Psoas muscle (tissue), 8 donors: ENCODE measurements around the gene CSPG4. TPM values are rescaled to one million over a fixed set of nuclear protein-coding genes. Genes with fewer than 3 reads are reported as not detected.
"Not testable (repeated sequence)": the region's sequence is repeated elsewhere in the genome, so short reads cannot be mapped to it uniquely, and the experiment has no call there.

Source experiments
- ATAC-seq, 4 donors: fragments of 200-7000 bp; cut with Tn5 transposase; one replicate each; pipeline ENCODE4 v1.9.1; 2020; ENCODE audit warnings: moderate library complexity in 3 of 4, mild to moderate bottlenecking in 2 of 4
- DNase-seq, 2 donors: peaks; one replicate each; pipeline ENCODE4 v3.0.0-alpha.2; 2020
- H3K27ac ChIP-seq: fragments of 200-600 bp; one replicate; pipeline ENCODE4 v1.8.0; 2022
- H3K27me3 ChIP-seq, 3 donors: fragments of 200-600 bp in 1 of 3; one replicate each; pipeline versions ENCODE4 v1.6.1 to v1.8.0; 2013 to 2022; ENCODE audit warnings: low read length in 2 of 3, mild to moderate bottlenecking in 2 of 3, moderate library complexity in 1 of 3; ENCODE audit not compliant: insufficient read depth in 3 of 3
- H3K36me3 ChIP-seq, 2 donors: fragments of 200-600 bp in 1 of 2; one replicate each; pipeline versions ENCODE4 v1.6.1 to v1.8.0; 2013 to 2022; ENCODE audit warnings: low read depth in 1 of 2, mild to moderate bottlenecking in 1 of 2, moderate library complexity in 1 of 2; ENCODE audit not compliant: insufficient read depth in 1 of 2
- H3K4me1 ChIP-seq: fragments of 200-600 bp; one replicate; pipeline ENCODE4 v1.8.0; 2022
- H3K4me3 ChIP-seq: fragments of 200-600 bp; one replicate; pipeline ENCODE4 v1.8.0; 2022; ENCODE audit warnings: mild to moderate bottlenecking
- H3K9me3 ChIP-seq: fragments of 200-600 bp; one replicate; pipeline ENCODE4 v1.8.0; 2022
- CTCF ChIP-seq: fragments of 200-600 bp; IDR thresholded peaks from one replicate; pipeline ENCODE4 v1.8.0; 2022; ENCODE audit warnings: antibody characterized with exemption
- WGBS, 3 donors: extraction: QIAGEN DNeasy Blood & Tissue Kit; methylation state at CpG; one replicate each; pipeline versions ENCODE4 v1.1.6 to v1.1.7; 2013; 5-methylcytosine and 5-hydroxymethylcytosine counted together
- intact Hi-C, 2 donors: fragments of 100-400 bp; cut with DNase I; formaldehyde crosslinking; loops; one replicate each; pipeline versions ENCODE4 v1.11.0 to v1.14.2; 2022
- long read RNA-seq, 2 donors: library from polyadenylated mRNA; unstranded; transcript quantifications; one replicate each; pipeline ENCODE4 v2.0.0, GENCODE V29; 2021
- polyA plus RNA-seq, 3 donors: library from polyadenylated mRNA; stranded (reverse); fragments of 200-250 nt; gene quantifications; one replicate each; pipeline ENCODE4 v1.2.3, GENCODE V29; 2013
- total RNA-seq, 4 donors: library from RNA; stranded (reverse); fragmentation: NEBNext Ultra II Directional in 2 of 4; extraction: Animal tissue kit (Norgen Biotek cat#: 25700) in 2 of 4; gene quantifications; one replicate each; pipeline versions ENCODE4 v1.2.1 to v1.2.4, GENCODE V29; 2021 to 2023
- donor health status: healthy with polysubstance abuse.
- donor health status: DM: no; HTN: no; CAD: no; lungs with moderate emphysema.
- donor health status: Bipolar disorder and iron deficiency.
- donor health status: healthy.
- donor health status: DM: yes; HTN: yes; CAD: no.
- donor health status: DM: no; HTN: no; CAD: no.
- donor health status: DM: no; HTN: no; CAD: no.
- donor health status: DM: yes; HTN: yes; CAD: no.

Gene CSPG4
- total RNA-seq: 10 to 100 TPM; 15.8 to 49.5 (median 34.0) TPM
- 10 to 100 TPM in 2 of 3 donors, 1 to 10 TPM in 1; 8.1 to 15.9 (median 10.6) TPM for polyA plus RNA-seq
- long read RNA-seq, donor 1, partial matches to known transcripts: 14 of 30 reads
- long read RNA-seq, donor 1, other reads (novel, unspliced or antisense): 16 of 30 reads
- long read RNA-seq, donor 2, full-length matches to known transcripts: 1 of 176 reads
- long read RNA-seq, donor 2, partial matches to known transcripts: 106 of 176 reads
- long read RNA-seq, donor 2, other reads (novel, unspliced or antisense): 69 of 176 reads

- no peak for TF ChIP-seq CTCF
- Histone ChIP-seq H3K27me3 (no peaks in the 10 kb centered on the region), H3K36me3 (no peaks in the 10 kb centered on the region), H3K9me3 (no peaks in the 10 kb centered on the region), H3K4me3 (peak within 1 kb of the TSS; percentile 83), H3K4me1 (peaks cover 20% of the 10 kb centered on the region), H3K27ac (peak within 1 kb of the TSS; percentile 64)
- intact Hi-C loops: no loop called here
- WGBS, 3 donors: 6 to 7% (median 6%) methylated on average over 26 to 36 of the region's 36 CpGs
- DNase-seq (peak; percentile 77 to 85), ATAC-seq (peak; percentile 72 to 90 (median 84))
Observed at GRCh38 chr15:75712668-75713337, at the start of gene CSPG4. TSS of gene CSPG4 (minus strand) at chr15:75712848. CDS start at chr15:75712755, 93 bp downstream.

GRCh38 chr15:75762357-75762718, 49.7 kb upstream of the CSPG4 start:
- ATAC-seq, DNase-seq, H3K27ac ChIP-seq, H3K27me3 ChIP-seq, H3K4me3 ChIP-seq, intact Hi-C loops, H3K4me1 ChIP-seq, H3K36me3 ChIP-seq, H3K9me3 ChIP-seq: not testable (repeated sequence)
- WGBS, 3 donors: 88 to 95% (median 90%) methylated on average over 3 to 4 of the region's 4 CpGs

- ATAC-seq: no peak
- Histone ChIP-seq H3K27ac (no peak overlapping the region), H3K36me3 (no peaks in the 10 kb centered on the region), H3K9me3 (no peaks in the 10 kb centered on the region), H3K4me3 (no peak overlapping the region), H3K27me3 (no peaks in the 10 kb centered on the region), H3K4me1 (no peaks in the 10 kb centered on the region)
- 92 to 94% (median 93%) methylated on average over 8 to 10 of the region's 10 CpGs for WGBS, 3 donors
- DNase-seq: no peak
- intact Hi-C loops: no loop called here
- TF ChIP-seq CTCF: no peak
Observed at GRCh38 chr15:75761446-75762356, 49.1 kb upstream of the CSPG4 start.

GRCh38 chr15:75760704-75761435, 48.2 kb upstream of the CSPG4 start:
- Histone ChIP-seq H3K36me3 (no peaks in the 10 kb centered on the region), H3K4me1 (no peaks in the 10 kb centered on the region), H3K27ac (no peak overlapping the region), H3K4me3 (no peak overlapping the region), H3K27me3 (no peaks in the 10 kb centered on the region), H3K9me3 (no peaks in the 10 kb centered on the region)
- TF ChIP-seq CTCF: no peak
- intact Hi-C loops: no loop called here
- DNase-seq: no peak
- WGBS, 3 donors: 90 to 92% (median 91%) methylated on average over 14 of the region's 14 CpGs
- ATAC-seq: no peak

GRCh38 chr15:75760131-75760520, 47.5 kb upstream of the CSPG4 start:
- H3K27ac ChIP-seq: not testable (repeated sequence)

More at GRCh38 chr15:75760131-75760520, 47.5 kb upstream of the CSPG4 start:
- H3K4me3 ChIP-seq, DNase-seq, H3K4me1 ChIP-seq, H3K27me3 ChIP-seq, H3K36me3 ChIP-seq, intact Hi-C loops, H3K9me3 ChIP-seq, ATAC-seq: not testable (repeated sequence)
- WGBS, 3 donors: 94 to 98% (median 97%) methylated on average over 5 to 7 of the region's 7 CpGs
